Adrenal gland (tissue), 5 donors: ENCODE results near the gene VPS72.

ENCODE experiments used
- CTCF ChIP-seq, 6 experiments: fragments of 450-650 bp in 4 of 6; fragments of 200-600 bp in 2 of 6; sonication (generic) in 1 of 6; IDR thresholded peaks; 1 replicate in 5 of 6; 2 replicates in 1 of 6; pipeline versions ENCODE4 v1.5.1 to v1.8.0; 2016 to 2021; ENCODE audit warnings: antibody characterized with exemption in 6 of 6, mild to moderate bottlenecking in 2 of 6, moderate library complexity in 1 of 6
- POLR2A ChIP-seq, 2 donors: fragments of 450-650 bp; IDR thresholded peaks; one replicate each; pipeline ENCODE4 v1.6.1; 2017; ENCODE audit warnings: antibody characterized with exemption in 2 of 2, mild to moderate bottlenecking in 2 of 2, moderate library complexity in 1 of 2
- donor health status: DM: no; HTN: no; CAD: no.

DNA sequence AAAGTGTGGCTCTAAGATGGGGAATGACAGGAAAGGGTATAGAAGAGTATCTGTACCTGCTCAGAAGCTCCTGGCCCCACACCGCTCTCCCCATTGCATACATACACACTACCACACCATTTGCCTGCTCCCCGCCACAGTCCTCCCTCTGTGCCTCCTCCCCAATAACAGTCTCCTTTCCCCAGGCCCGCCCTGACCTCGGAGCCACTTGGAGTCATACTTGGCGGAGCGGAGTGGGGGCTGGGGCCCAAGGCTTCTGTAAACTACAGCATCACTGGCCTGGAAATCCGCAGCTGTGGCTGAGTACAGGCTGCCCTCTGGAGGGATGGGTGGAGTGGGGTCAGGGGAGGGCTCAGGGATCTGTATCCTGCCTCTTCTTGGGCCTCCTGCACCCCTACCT, 52.2 kb downstream of the VPS72 start:
- TF ChIP-seq CTCF (IDR thresholded peaks at IDR 0.05) (no peak), POLR2A (IDR thresholded peaks at IDR 0.05) (no peak)
